ENCODE measurements around the gene MCRIP1.
A peak's percentile ranks its signal among the peaks of the same experiment; 100 is the strongest.
"Not testable (repeated sequence)": the region's sequence is repeated elsewhere in the genome, so short reads cannot be mapped to it uniquely, and the experiment has no call there.

Gene MCRIP1

GRCh38 chr17:81841866-81842265, 8.8 kb upstream of the MCRIP1 start:
- DNase-seq (ENCODE audit: low read depth in 2 of 3, low spot score in 1 of 3) = no peak

GRCh38 chr17:81840826-81841778, 8.0 kb upstream of the MCRIP1 start:
- no peak for DNase-seq (ENCODE audit: low read depth in 2 of 3, low spot score in 1 of 3)

DNA sequence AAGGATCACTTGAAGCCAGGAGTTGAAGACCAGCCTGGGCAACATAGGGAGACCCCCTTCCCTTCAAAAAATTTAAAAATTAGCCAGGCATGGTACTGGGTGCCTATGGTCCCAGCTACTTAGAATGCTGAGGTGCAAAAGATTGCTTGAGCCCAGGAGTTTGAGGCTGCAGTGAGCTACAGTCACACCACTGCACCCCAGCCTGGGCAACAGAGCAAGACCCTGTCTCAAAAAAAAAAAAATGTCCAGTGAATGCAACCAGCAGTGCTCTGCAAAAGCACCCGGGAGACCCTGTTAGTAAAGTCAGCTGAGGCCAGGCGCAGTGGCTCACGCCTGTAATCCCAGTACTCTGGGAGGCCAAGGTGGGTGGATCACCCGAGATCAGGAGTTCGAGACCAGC, 7.0 kb upstream of the MCRIP1 start:
- not testable (repeated sequence) for DNase-seq (ENCODE audit: low read depth in 2 of 3, low spot score in 1 of 3)

DNA sequence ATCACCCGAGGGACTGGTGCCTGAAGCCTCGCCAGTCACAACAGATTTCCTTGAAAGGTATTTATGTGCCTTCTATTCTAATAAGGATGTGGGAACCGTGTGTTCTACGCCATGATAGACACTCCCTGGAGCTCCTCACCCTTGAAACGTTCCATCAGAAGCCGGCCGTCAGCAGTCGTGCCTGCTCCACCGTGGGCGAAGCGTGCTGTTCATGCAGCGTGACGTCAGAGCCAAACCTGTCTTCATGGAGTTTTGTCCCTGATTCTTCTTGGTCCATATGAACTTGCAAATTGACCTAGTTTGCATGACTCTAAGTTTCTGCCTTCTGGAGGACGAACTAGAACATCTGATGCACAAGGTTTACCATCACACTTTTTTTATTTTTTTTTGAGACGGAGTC, 6.2 kb upstream of the MCRIP1 start:
- no peak for DNase-seq (ENCODE audit: low read depth in 2 of 3, low spot score in 1 of 3)

DNA sequence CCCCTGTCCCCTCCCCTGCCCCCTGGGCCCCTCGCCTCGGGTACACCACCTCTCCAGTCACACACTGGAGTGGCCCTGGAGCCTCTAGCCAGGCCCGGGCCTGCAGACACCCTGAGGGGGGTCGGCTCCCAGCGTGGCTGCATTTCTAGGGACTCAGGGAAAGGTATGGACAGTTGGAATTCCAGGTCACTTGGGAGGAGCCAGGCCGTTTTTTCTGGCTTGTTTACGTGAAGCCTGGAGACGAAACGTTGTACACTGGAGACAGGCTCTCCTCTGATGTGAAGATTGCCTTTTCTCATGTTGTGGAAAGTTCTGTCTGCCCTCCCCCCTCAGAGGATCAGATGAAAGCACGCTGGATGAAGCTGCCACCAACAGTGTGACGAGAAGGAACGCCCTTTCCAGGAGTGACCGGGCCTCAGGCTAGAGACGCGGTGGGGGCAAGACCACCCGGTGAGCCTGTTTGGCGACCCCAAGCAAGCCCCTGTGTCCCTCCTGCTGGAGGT, 5.7 kb upstream of the MCRIP1 start:
- DNase-seq (ENCODE audit: low read depth in 2 of 3, low spot score in 1 of 3) = no peak

- no peak for DNase-seq (ENCODE audit: low read depth in 2 of 3, low spot score in 1 of 3)
Measured at GRCh38 chr17:81837641-81838040, 4.5 kb upstream of the MCRIP1 start.

DNA sequence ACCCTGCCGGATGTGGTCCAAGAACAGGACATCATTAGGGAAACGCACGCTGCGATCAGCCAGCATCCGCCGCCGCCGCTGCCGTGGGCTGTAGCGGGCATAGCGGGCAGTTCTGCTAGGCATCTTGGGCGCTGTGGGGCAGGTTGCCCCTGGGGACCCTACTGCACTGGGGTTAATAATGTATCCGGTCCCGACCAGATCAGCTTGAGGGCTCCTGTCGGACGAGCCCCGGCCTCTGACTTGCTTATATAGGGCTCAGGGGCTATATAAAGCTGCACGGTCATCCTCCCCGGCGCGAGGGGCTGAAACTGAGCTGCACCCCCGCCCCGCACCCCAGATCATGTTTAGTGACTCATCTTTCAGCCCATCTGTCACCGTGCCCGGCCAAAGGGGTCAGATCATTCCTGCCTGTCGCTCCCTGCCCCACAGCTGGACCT, 1.8 kb upstream of the MCRIP1 start, which contains the start of gene PPP1R27:
Gene PPP1R27, minus strand, starts transcription at position 220 of the 437 bp plus-strand sequence. Its CDS starts 97 bp downstream, at position 123.
- no peak for DNase-seq (ENCODE audit: low read depth in 2 of 3, low spot score in 1 of 3)

DNA sequence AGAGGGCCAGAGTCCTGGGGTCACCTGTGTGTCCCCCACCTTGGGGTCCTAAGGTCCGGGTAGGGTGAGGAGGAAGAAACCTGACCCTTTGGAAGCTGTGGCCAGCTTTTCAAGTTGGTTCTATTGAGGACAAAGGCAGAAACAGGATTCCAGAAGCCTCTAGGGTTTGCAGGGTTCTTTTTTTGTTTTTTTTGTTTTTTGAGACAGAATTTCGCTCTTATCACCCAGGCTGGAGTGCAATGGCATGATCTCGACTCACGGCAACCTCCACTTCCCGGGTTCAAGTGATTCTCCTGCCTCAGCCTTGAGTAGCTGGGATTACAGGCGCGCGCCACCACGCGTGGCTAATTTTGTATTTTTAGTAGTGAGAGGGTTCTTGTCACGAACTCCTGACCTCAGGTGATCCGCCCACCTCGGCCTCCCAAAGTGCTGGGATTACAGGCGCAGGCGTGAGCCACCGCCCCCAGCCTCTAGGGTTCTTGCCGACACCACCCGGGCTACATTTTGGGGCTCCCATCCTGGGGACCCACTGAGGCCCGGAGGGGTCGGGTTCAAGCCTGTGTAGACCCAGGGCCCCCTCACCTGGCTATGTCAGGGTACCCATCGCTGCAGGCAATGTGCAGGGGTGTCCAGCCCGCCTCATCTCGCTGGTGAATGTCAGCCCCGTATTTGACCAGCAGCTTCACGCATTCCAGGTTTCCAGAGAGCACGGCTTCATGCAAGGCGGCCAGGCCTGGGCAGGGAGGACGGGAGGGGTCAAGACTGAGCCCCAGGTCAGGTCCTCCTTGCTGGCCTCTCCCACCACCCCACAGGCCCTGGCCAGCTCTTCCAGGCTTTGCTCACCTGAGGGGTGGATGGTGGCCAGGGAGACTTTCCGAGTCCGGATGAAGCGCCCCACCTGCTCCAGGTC, 1.1 kb upstream of the MCRIP1 start:
- DNase-seq (ENCODE audit: low read depth in 2 of 3, low spot score in 1 of 3) = no peak

- DNase-seq (ENCODE audit: low read depth in 2 of 3, low spot score in 1 of 3) = peak; percentile 26 to 41 (median 39)
Measured at GRCh38 chr17:81832608-81833159, 407 bp downstream of the MCRIP1 start.

GRCh38 chr17:81831957-81832607, 1.0 kb downstream of the MCRIP1 start:
- peak; percentile 25 to 46 (median 36) for DNase-seq (ENCODE audit: low read depth in 2 of 3, low spot score in 1 of 3)

- peak in 2 of 3 donors; percentile 3 to 6 for DNase-seq (ENCODE audit: low read depth in 2 of 3, low spot score in 1 of 3)
Measured at GRCh38 chr17:81831563-81831956, 1.5 kb downstream of the MCRIP1 start.

DNA sequence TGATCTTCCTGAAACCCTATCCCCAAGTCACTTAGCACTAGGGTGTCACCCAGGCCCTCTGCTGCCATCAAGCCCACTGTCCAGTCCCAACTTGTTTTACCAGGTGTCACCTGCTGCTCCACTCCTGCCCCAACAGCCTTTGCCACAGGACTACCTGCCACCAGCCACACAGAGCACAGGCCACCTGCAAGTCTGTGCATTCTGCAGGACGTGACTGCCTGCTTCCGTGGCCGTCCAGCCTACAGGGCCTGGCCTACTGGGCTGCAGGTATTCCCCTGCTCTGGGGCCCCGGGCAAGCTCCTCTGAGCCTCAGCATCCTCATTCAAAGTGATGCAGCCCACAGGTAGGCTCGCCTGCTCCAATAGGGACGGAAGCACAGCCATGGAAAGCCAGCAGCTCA, 3.2 kb downstream of the MCRIP1 start:
- no peak for DNase-seq (ENCODE audit: low read depth in 2 of 3, low spot score in 1 of 3)

DNA sequence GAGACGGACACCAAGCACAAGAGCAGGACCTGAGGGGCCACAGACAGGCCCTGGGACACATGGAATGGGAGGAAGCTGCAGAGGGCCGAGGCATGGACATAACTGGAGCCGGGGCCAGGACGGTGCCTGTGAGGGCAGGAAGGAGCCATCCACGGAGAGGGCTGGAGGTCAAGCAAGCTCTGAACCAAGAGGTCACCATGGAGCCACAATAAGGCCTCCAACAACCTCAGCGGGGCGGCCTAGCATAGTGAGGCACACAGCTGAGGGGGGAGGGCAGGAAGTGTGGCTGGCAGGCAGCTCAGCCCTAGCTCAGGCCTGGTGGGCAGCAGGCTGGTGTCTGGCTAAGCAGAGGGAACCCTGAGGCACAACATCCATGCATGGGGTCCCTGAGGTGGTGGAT, 4.4 kb downstream of the MCRIP1 start:
- no peak for DNase-seq (ENCODE audit: low read depth in 2 of 3, low spot score in 1 of 3)

GRCh38 chr17:81825841-81826466, 7.1 kb downstream of the MCRIP1 start:
- DNase-seq (ENCODE audit: low read depth in 2 of 3, low spot score in 1 of 3) = no peak

- DNase-seq (ENCODE audit: low read depth in 2 of 3, low spot score in 1 of 3) = no peak
Measured at GRCh38 chr17:81824595-81824994, 8.5 kb downstream of the MCRIP1 start.

DNA sequence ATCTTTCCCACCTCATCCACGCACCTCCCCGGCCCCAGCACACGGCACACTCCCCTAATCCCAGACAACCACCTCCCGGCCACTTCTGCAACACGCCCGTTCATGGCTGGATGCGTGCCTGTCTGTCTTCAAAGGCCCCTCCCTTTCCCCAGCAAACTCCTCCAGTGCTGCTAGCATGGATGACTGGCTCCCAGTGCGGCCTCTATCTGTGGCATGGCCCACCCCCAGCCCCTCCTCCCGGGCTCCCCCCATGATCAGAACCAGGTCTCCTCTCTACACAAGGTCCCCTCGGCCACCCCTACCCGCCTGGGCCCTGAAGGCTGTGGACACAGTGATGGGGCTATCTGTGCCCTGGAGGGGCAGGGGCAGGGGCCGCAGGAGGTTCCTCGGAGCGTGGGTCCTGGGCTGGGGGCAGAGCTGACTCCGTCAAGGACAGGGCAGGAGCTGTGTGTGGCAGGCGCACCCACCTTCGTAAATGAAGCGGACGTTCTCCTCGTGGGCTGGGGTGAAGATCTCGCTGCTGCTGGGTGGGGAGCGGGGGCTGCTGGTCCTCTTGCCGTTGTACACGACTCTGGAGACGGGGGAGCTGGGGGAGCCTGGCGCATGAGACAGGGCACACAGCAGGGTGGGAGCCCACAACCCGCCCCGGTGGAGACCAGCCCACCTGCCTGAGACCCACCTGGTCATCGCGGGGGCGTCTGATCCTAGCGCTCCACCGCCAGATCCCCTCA, 9.1 kb downstream of the MCRIP1 start:
- DNase-seq (ENCODE audit: low read depth in 2 of 3, low spot score in 1 of 3) = no peak

- no peak for DNase-seq (ENCODE audit: low read depth in 2 of 3, low spot score in 1 of 3)
Measured at GRCh38 chr17:81822996-81823819, 9.9 kb downstream of the MCRIP1 start.

DNA sequence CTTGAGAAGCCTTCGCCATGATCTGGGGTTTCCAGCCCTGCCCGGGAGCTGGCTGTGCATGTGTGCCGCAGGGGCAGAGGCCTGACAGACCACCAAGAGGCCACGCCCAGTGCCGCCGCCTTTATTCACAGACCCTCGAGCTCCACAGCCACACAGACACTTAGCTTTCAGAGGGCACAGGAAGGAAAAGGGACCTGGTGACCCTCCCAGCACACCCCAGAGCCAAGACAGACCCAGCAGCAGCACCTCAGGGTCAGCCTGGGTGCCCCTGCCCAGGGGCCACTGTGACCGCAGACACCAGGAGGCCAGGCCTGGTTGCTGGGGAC, 10.8 kb downstream of the MCRIP1 start:
- no peak for DNase-seq (ENCODE audit: low read depth in 2 of 3, low spot score in 1 of 3)

Data from stimulated activated CD4-positive, alpha-beta T cell treated with anti-CD3 and anti-CD28 coated beads, Interleukin-12 subunit alpha, Interleukin-12 subunit beta, amount 100 ng/mL, for 48 hours (primary cell).